GM12878 (cell line): ENCODE data around the gene MED4. TPM values are rescaled to one million over a fixed set of nuclear protein-coding genes. Genes with fewer than 3 reads are reported as not detected.
A peak's percentile ranks its signal among the peaks of the same experiment; 100 is the strongest.

Experiments
- ATAC-seq: fragments of 200-7000 bp; cut with Tn5 transposase; 3 replicates; pipeline ENCODE4 v1.9.1; 2020; ENCODE audit warnings: mild to moderate bottlenecking, moderate library complexity
- BruUV-seq: library from RNA; stranded (reverse); fragments of 400-500 nt; replicated peaks from 2 replicates; lab custom pipeline; 2021; lab: Mats Ljungman, UMichigan
- CTCF ChIA-PET: fragments of 300-600 bp; sonication (Branson Sonifier 250); formaldehyde crosslinking; extraction: SDS; loops from one replicate; lab custom pipeline; 2021; ENCODE audit warnings: inconsistent platforms; lab: Yijun Ruan, JAX
- POLR2A ChIA-PET: fragments of 350-600 bp; formaldehyde crosslinking; extraction: SDS; loops from one replicate; lab custom pipeline; 2021; ENCODE audit warnings: inconsistent platforms; lab: Charles Lee
- RAD21 ChIA-PET: fragments of 300-600 bp; sonication (Branson Sonifier 250); formaldehyde crosslinking; loops from one replicate; lab custom pipeline; 2023; ENCODE audit warnings: antibody characterized with exemption; ENCODE audit not compliant: unreplicated experiment; lab: Charles Lee
- SMC1A ChIA-PET: fragments of 300-600 bp; sonication (Branson Sonifier 250); formaldehyde crosslinking; loops from one replicate; lab custom pipeline; 2023; ENCODE audit not compliant: unreplicated experiment, uncharacterized antibody; lab: Charles Lee
- DNase-seq: peaks from one replicate; pipeline ENCODE4 v3.0.0-alpha.2; 2011; ENCODE audit warnings: low read depth, low spot score
- FAIRE-seq: peaks from 3 replicates; lab custom pipeline; 2011; peaks lifted over from hg19 to GRCh38; lab: Jason Lieb, UNC
- H2AFZ ChIP-seq: 2 replicates; pipeline ENCODE4 v1.6.0; 2011; ENCODE audit warnings: low read depth, low read length, control low read depth; ENCODE audit not compliant: control insufficient read depth
- H3K27ac ChIP-seq: 2 replicates; pipeline ENCODE4 v1.5.1; 2011; ENCODE audit warnings: control low read depth; ENCODE audit not compliant: control insufficient read depth, insufficient read depth
- H3K27me3 ChIP-seq, 2 experiments: replicated peaks in 1 of 2; 2 replicates each; pipeline versions ENCODE4 v1.6.0 to v1.6.1; 2011; ENCODE audit warnings: low read length in 1 of 2; ENCODE audit not compliant: control insufficient read depth in 2 of 2, insufficient read depth in 2 of 2
- H3K36me3 ChIP-seq, 2 experiments: 2 replicates each; pipeline ENCODE4 v1.5.1; 2011; ENCODE audit warnings: low read length in 1 of 2; ENCODE audit not compliant: control insufficient read depth in 2 of 2, insufficient read depth in 2 of 2
- H3K4me1 ChIP-seq: 2 replicates; pipeline ENCODE4 v1.6.1; 2011; ENCODE audit warnings: mild to moderate bottlenecking, low read length, moderate library complexity, mixed read lengths; ENCODE audit not compliant: control insufficient read depth, insufficient read depth
- H3K4me2 ChIP-seq: 2 replicates; pipeline ENCODE4 v1.6.0; 2011; ENCODE audit warnings: control low read depth; ENCODE audit not compliant: control insufficient read depth, insufficient read depth
- H3K4me3 ChIP-seq: fragments of 200-600 bp; sonication (generic); 2 replicates; pipeline ENCODE4 v1.5.1; 2016
- H3K79me2 ChIP-seq: 2 replicates; pipeline ENCODE4 v1.6.0; 2011; ENCODE audit warnings: low read length; ENCODE audit not compliant: control insufficient read depth, insufficient read depth
- H3K9ac ChIP-seq: 2 replicates; pipeline ENCODE4 v1.8.0; 2011; ENCODE audit warnings: low read length, control low read depth, mixed read lengths; ENCODE audit not compliant: control insufficient read depth, insufficient read depth
- H3K9me3 ChIP-seq: replicated peaks from 3 replicates; pipeline ENCODE4 v1.5.1; 2011; ENCODE audit warnings: mild to moderate bottlenecking, low read length; ENCODE audit not compliant: control insufficient read depth, insufficient read depth
- H4K20me1 ChIP-seq: 2 replicates; pipeline ENCODE4 v1.6.0; 2011; ENCODE audit not compliant: control insufficient read depth, insufficient read depth
- MAX ChIP-seq: IDR thresholded peaks from 2 replicates; pipeline ENCODE4 v1.6.1; 2012; ENCODE audit warnings: low read depth, low read length, improper control_type of control experiment
- MXI1 ChIP-seq: fragments of 150-350 bp; IDR thresholded peaks from 2 replicates; pipeline ENCODE4 v1.6.1; 2011; ENCODE audit warnings: low read depth, mild to moderate bottlenecking, inconsistent platforms, low read length, improper control_type of control experiment
- NFIC ChIP-seq: IDR thresholded peaks from 2 replicates; pipeline ENCODE4 v1.6.1; 2012; ENCODE audit warnings: low read depth, mild to moderate bottlenecking, inconsistent platforms, low read length, moderate library complexity
- NFYB ChIP-seq: IDR thresholded peaks from 2 replicates; pipeline ENCODE4 v1.6.1; 2011; ENCODE audit warnings: low read depth, mild to moderate bottlenecking, low read length, improper control_type of control experiment, moderate library complexity; ENCODE audit not compliant: insufficient read depth
- PAX5 ChIP-seq: IDR thresholded peaks from 2 replicates; pipeline ENCODE4 v1.6.1; 2011; ENCODE audit warnings: low read depth, low read length, borderline replicate concordance
- PML ChIP-seq: IDR thresholded peaks from 2 replicates; pipeline ENCODE4 v1.6.1; 2012; ENCODE audit warnings: low read length, inconsistent platforms
- POLR2AphosphoS5 ChIP-seq: IDR thresholded peaks from 2 replicates; pipeline ENCODE4 v1.6.1; 2011; ENCODE audit warnings: mild to moderate bottlenecking, low read length, inconsistent platforms
- RBBP5 ChIP-seq: fragments of 200-600 bp; sonication (generic); conservative IDR thresholded peaks from 2 replicates; pipeline ENCODE4 v1.6.1; 2016
- RELA ChIP-seq: fragments of 450-650 bp; IDR thresholded peaks from 2 replicates; pipeline ENCODE4 v1.8.0; 2014; ENCODE audit warnings: borderline replicate concordance; ENCODE audit not compliant: partially characterized antibody
- SIN3A ChIP-seq: IDR thresholded peaks from 2 replicates; pipeline ENCODE4 v1.6.1; 2012; ENCODE audit warnings: low read depth, low read length, improper control_type of control experiment
- SPI1 ChIP-seq: IDR thresholded peaks from 2 replicates; pipeline ENCODE4 v1.6.1; 2011; ENCODE audit warnings: low read depth, mild to moderate bottlenecking, low read length, moderate library complexity, borderline replicate concordance; ENCODE audit not compliant: insufficient read depth
- SUZ12 ChIP-seq: fragments of 200-600 bp; sonication (generic); IDR thresholded peaks from one replicate; pipeline ENCODE4 v1.6.1; 2018; ENCODE audit warnings: antibody characterized with exemption, mild to moderate bottlenecking; ENCODE audit not compliant: unreplicated experiment
- TAF1 ChIP-seq: IDR thresholded peaks from 2 replicates; pipeline ENCODE4 v1.6.1; 2011; ENCODE audit warnings: mild to moderate bottlenecking, low read depth, low read length, borderline replicate concordance
- USF2 ChIP-seq: IDR thresholded peaks from 2 replicates; pipeline ENCODE4 v1.6.1; 2011; ENCODE audit warnings: low read depth, low read length, improper control_type of control experiment, borderline replicate concordance
- WRNIP1 ChIP-seq: IDR thresholded peaks from 2 replicates; pipeline ENCODE4 v1.6.1; 2011; ENCODE audit warnings: low read depth, low read length, improper control_type of control experiment, borderline replicate concordance
- ZNF24 ChIP-seq: fragments of 450-650 bp; IDR thresholded peaks from 2 replicates; pipeline ENCODE4 v1.6.1; 2017; ENCODE audit warnings: antibody characterized with exemption, mild to moderate bottlenecking
- ZNF687 ChIP-seq: fragments of 450-650 bp; IDR thresholded peaks from 2 replicates; pipeline ENCODE4 v1.6.1; 2017; ENCODE audit warnings: mild to moderate bottlenecking, moderate library complexity
- WGBS: methylation state at CpG from one replicate; pipeline ENCODE4 v1.1.6; 2016; ENCODE audit warnings: low lambda C conversion rate; ENCODE audit not compliant: insufficient replicate concordance, insufficient coverage; ENCODE audit errors: missing lambda C conversion rate; 5-methylcytosine and 5-hydroxymethylcytosine counted together
- in situ Hi-C: fragments of 300-500 bp; cut with MboI; formaldehyde crosslinking; loops from 9 replicates; pipeline ENCODE4 v1.14.3; 2018; ENCODE audit warnings: mixed read lengths
- intact Hi-C: fragments of 100-400 bp; cut with micrococcal nuclease; formaldehyde crosslinking; loops from one replicate; pipeline ENCODE4 v1.14.2; 2022; ENCODE audit not compliant: unreplicated experiment
- polyA plus RNA-seq, 11 experiments: library from polyadenylated mRNA; depleted of rRNA in 4 of 11; unstranded in 6 of 11; stranded (reverse) in 5 of 11; fragments of >200 nt; fragmentation: Nextera tagmentation in 4 of 11; fragmentation: Illumina TruSeq in 1 of 11; extraction: Ambion mirVana in 4 of 11; extraction: Trizol in 1 of 11; gene quantifications; 1 replicate in 1 of 11; 2 replicates in 10 of 11; pipeline versions ENCODE4 v1.2.1 to v1.2.3, GENCODE V29; 2011 to 2016; ENCODE audit warnings: inconsistent platforms in 2 of 11, missing spikeins in 2 of 11, low read depth in 1 of 11
- total RNA-seq, 4 experiments: library from RNA; depleted of rRNA in 3 of 4; stranded (reverse); fragments of >200 nt in 3 of 4; fragmentation: Illumina TruSeq in 1 of 4; extraction: Trizol in 1 of 4; gene quantifications; 2 replicates each; pipeline versions ENCODE4 v1.2.1 to v1.2.3, GENCODE V29; 2013 to 2021

Gene MED4
- total and polyA plus RNA-seq, 10 of the 15 experiments (the other 5 are each of a cell fraction or from before 2014, with no cell fraction given) = 31.5 to 117 (median 87.4) TPM

- H3K79me2 ChIP-seq = peaks cover 15% of the 10 kb centered on the region
- intact Hi-C loops = loop anchor here (1.0 to 5.0 kb wide), 3 partner anchors 36 to 265 kb away; partner anchors contain the start of genes MED4, RB1 and SUCLA2
- peak within 1 kb of the TSS; percentile 79 for H3K9ac ChIP-seq
- no peaks in the 10 kb centered on the region; the same call in 2 of the 3 replicates for H3K9me3 ChIP-seq
- H3K4me3 ChIP-seq = peak within 1 kb of the TSS; percentile 85
- ChIA-PET SMC1A (interaction anchor here (0.6 to 2.2 kb wide), 9 partner anchors 10 to 543 kb away, joined by 3 to 16 read pairs (median 4); no protein-coding TSS in a partner anchor), CTCF (interaction anchor here (0.6 to 4.5 kb wide), 27 partner anchors 9 to 545 kb away, joined by 3 to 32 read pairs (median 4); partner anchors contain the start of genes MED4 and SUCLA2), RAD21 (interaction anchor here (0.5 to 2.3 kb wide), 9 partner anchors 28 to 544 kb away, joined by 3 to 8 read pairs (median 4); partner anchors contain the start of gene MED4), POLR2A (interaction anchor here (0.9 to 2.1 kb wide), 5 partner anchors 28 to 57 kb away, joined by 3 to 9 read pairs (median 3); partner anchors contain the start of genes MED4 and SUCLA2)
- peak; percentile 94 for ATAC-seq
- H2AFZ ChIP-seq = peak within 1 kb of the TSS; percentile 98
- H4K20me1 ChIP-seq = no peaks in the 10 kb centered on the region; the same call in 1 of the 2 replicates
- H3K4me2 ChIP-seq = peak within 1 kb of the TSS; percentile 98
- peak; percentile 97 for FAIRE-seq
- no peaks in the 10 kb centered on the region for H3K27me3 ChIP-seq
- BruUV-seq = no TSS peak
- peaks cover 0 to 1% of the 10 kb centered on the region in 2 experiments; a peak in 2 of 4 replicates for H3K36me3 ChIP-seq
- in situ Hi-C loops = no loop called here
- peak within 1 kb of the TSS; percentile 95 for H3K27ac ChIP-seq
- peak; percentile 96 for DNase-seq
- WGBS = under 1% methylated on average over 82 of the region's 82 CpGs
- peaks cover 8% of the 10 kb centered on the region for H3K4me1 ChIP-seq
- TF ChIP-seq MAX (peak; percentile 90), RELA (peak; percentile 41), NFYB (peak; percentile 65; the same call in 1 of the 2 replicates), SIN3A (peak; percentile 100), POLR2AphosphoS5 (peak; percentile 99), ZNF24 (0 out of 2 replicates have a peak, but pooled peaks have one; percentile 14), PAX5 (peak; percentile 27; the same call in 1 of the 2 replicates), RBBP5 (0 out of 2 replicates have a peak, but pooled peaks have one; percentile 58), USF2 (no peak; the same call in 1 of the 2 replicates), PML (peak; percentile 99), WRNIP1 (peak; percentile 68; the same call in 1 of the 2 replicates), NFIC (no peak; the same call in 1 of the 2 replicates), ZNF687 (peak; percentile 94), MXI1 (peak; percentile 98), TAF1 (peak; percentile 73; the same call in 1 of the 2 replicates), SUZ12 (no peak), SPI1 (peak; percentile 56; the same call in 1 of the 2 replicates)
Observed at GRCh38 chr13:48037346-48038173, 57.3 kb downstream of the MED4 start, which contains the start of gene NUDT15. TSS of gene NUDT15 (plus strand) at chr13:48037726. CDS start at chr13:48037747, 21 bp downstream.
